ENCODE data around the gene NLK. TPM values are rescaled to one million over a fixed set of nuclear protein-coding genes. Genes with fewer than 3 reads are reported as not detected.

The NLK gene
- total and polyA plus RNA-seq, 2 of the 13 experiments (the other 11 are each of a cell fraction or from before 2014, with no cell fraction given): 13.4 to 14.6 TPM

GRCh38 chr17:27997044-27997401, 45.5 kb upstream of the NLK start:
- Histone ChIP-seq H3K4me2 (ENCODE audit: low read depth, low read length) (no peak overlapping the region), H3K27ac (ENCODE audit: extremely low read length, insufficient read depth, low read length) (no peak overlapping the region), H3K9me3 (ENCODE audit: low read length) (no peaks in the 10 kb centered on the region), H3K9ac (ENCODE audit: insufficient read depth, low read depth, low read length) (no peak overlapping the region), H3K79me2 (ENCODE audit: insufficient read depth, low read length) (no peaks in the 10 kb centered on the region), H3K36me3 (replicated peaks in 1 of 2; ENCODE audit: control insufficient read depth in 1 of 2, insufficient read depth in 2 of 2, low read length in 2 of 2) (no peaks in the 10 kb centered on the region), H4K20me1 (ENCODE audit: insufficient read depth, low read length) (no peaks in the 10 kb centered on the region), H3K4me1 (ENCODE audit: insufficient read depth, low read length) (no peaks in the 10 kb centered on the region), H3K4me3 (replicated peaks in 1 of 3; ENCODE audit: insufficient read depth in 1 of 3, low read depth in 2 of 3, low read length in 3 of 3) (no peak overlapping the region), H3K27me3 (ENCODE audit: control insufficient read depth in 1 of 2, insufficient read depth in 2 of 2, low read length in 2 of 2) (no peaks in the 10 kb centered on the region), H2AFZ (ENCODE audit: low read length) (no peak overlapping the region)
- DNase-seq (ENCODE audit: low spot score) (no peak), ATAC-seq (no peak), FAIRE-seq (no peak)
- BruUV-seq (replicated peaks): no TSS peak
- ChIA-PET POLR2A (no interaction called here), CTCF (ENCODE audit: low intra/inter-chr PET ratio, low total read pairs) (no interaction called here)
- intact Hi-C loops (cut with micrococcal nuclease; ENCODE audit: unreplicated experiment) (no loop called here), in situ Hi-C loops (cut with HindIII; ENCODE audit: extremely low pct_ligation_motif_present, low pct_unique_long_range_greater_than_20kb) (no loop called here)
- TF ChIP-seq ZNF607 (CRISPR knock-in tag; IDR thresholded peaks at IDR 0.05; ENCODE audit: borderline replicate concordance) (no peak), NCOA1 (CRISPR knock-in tag; IDR thresholded peaks at IDR 0.05) (no peak), ZNF501 (CRISPR knock-in tag; IDR thresholded peaks at IDR 0.05) (no peak), ZZZ3 (CRISPR knock-in tag; IDR thresholded peaks at IDR 0.05; ENCODE audit: borderline replicate concordance) (no peak), FOXO4 (CRISPR knock-in tag; conservative IDR thresholded peaks at IDR 0.05) (no peak), KDM3A (CRISPR knock-in tag; IDR thresholded peaks at IDR 0.05; ENCODE audit: low read depth) (no peak), ZFYVE20 (CRISPR knock-in tag; IDR thresholded peaks at IDR 0.05; ENCODE audit: borderline replicate concordance, low read depth) (no peak), ZNF781 (CRISPR knock-in tag; IDR thresholded peaks at IDR 0.05; ENCODE audit: borderline replicate concordance, not compliant biosample characterization) (no peak), ZFP62 (CRISPR knock-in tag; IDR thresholded peaks at IDR 0.05) (no peak), FOXC1 (CRISPR knock-in tag; IDR thresholded peaks at IDR 0.05; ENCODE audit: borderline replicate concordance) (no peak), ZNF260 (CRISPR knock-in tag; IDR thresholded peaks at IDR 0.05; ENCODE audit: borderline replicate concordance, low read depth) (no peak), NFIB (CRISPR knock-in tag; IDR thresholded peaks at IDR 0.05; ENCODE audit: borderline replicate concordance) (no peak), ZNF430 (CRISPR knock-in tag; IDR thresholded peaks at IDR 0.05) (no peak), ZSCAN29 (CRISPR knock-in tag; conservative IDR thresholded peaks at IDR 0.05) (no peak)
